Type B pancreatic cell (in vitro differentiated cells): ENCODE measurements around the gene MYO3A. TPM values are rescaled to one million over a fixed set of nuclear protein-coding genes. Genes with fewer than 3 reads are reported as not detected.
"Not testable (repeated sequence)": the region's sequence is repeated elsewhere in the genome, so short reads cannot be mapped to it uniquely, and the experiment has no call there.

Experiments
- DNase-seq: peaks from one replicate; pipeline ENCODE4 v3.0.0; 2021; ENCODE audit warnings: mixed read lengths; ENCODE audit not compliant: unreplicated experiment; ENCODE audit errors: extremely low spot score
- H3K27ac Mint-ChIP-seq: 2 replicates; pipeline ENCODE4 v1.8.0; 2021; ENCODE audit warnings: mild to moderate bottlenecking, mixed read lengths
- H3K27me3 Mint-ChIP-seq: 2 replicates; pipeline ENCODE4 v1.8.0; 2021; ENCODE audit warnings: mixed read lengths
- H3K36me3 Mint-ChIP-seq: 2 replicates; pipeline ENCODE4 v1.8.0; 2021; ENCODE audit warnings: mixed read lengths
- H3K4me1 Mint-ChIP-seq: one replicate; pipeline ENCODE4 v1.8.0; 2021; ENCODE audit warnings: mixed read lengths; ENCODE audit not compliant: unreplicated experiment
- H3K4me3 Mint-ChIP-seq: 2 replicates; pipeline ENCODE4 v1.8.0; 2021; ENCODE audit warnings: mild to moderate bottlenecking, mixed read lengths
- H3K9me3 Mint-ChIP-seq: 2 replicates; pipeline ENCODE4 v1.8.0; 2021; ENCODE audit warnings: mixed read lengths
- CTCF ChIP-seq: fragments of 200-600 bp; sonication (generic); conservative IDR thresholded peaks from 2 replicates; pipeline ENCODE4 v1.5.0; 2021; ENCODE audit warnings: antibody characterized with exemption, mild to moderate bottlenecking
- total RNA-seq: library from RNA; stranded (reverse); gene quantifications from 2 replicates; pipeline ENCODE4 v1.2.1, GENCODE V29; 2021; ENCODE audit warnings: low replicate concordance

MYO3A gene
- total RNA-seq, 1 donor from 2014 or later, result 11.2 TPM

GRCh38 chr10:26095781-26096180 lies 161.8 kb downstream of the MYO3A start:
- Mint-ChIP-seq H3K9me3 (no peaks in the 10 kb centered on the region), H3K27me3 (no peaks in the 10 kb centered on the region), H3K4me3 (no peak overlapping the region), H3K27ac (no peak overlapping the region), H3K36me3 (no peaks in the 10 kb centered on the region), H3K4me1 (no peaks in the 10 kb centered on the region)
- TF ChIP-seq CTCF, result no peak
- DNase-seq, result no peak

- not testable (repeated sequence) for H3K4me3 Mint-ChIP-seq, H3K36me3 Mint-ChIP-seq, DNase-seq, H3K27me3 Mint-ChIP-seq, H3K9me3 Mint-ChIP-seq, H3K4me1 Mint-ChIP-seq, H3K27ac Mint-ChIP-seq
Observed at GRCh38 chr10:26097549-26097948, 163.5 kb downstream of the MYO3A start.

GRCh38 chr10:26112532-26112931 lies 178.5 kb downstream of the MYO3A start:
- no peak for TF ChIP-seq CTCF
- H3K4me1 Mint-ChIP-seq, result no peaks in the 10 kb centered on the region
- no peak for DNase-seq
- H3K27ac Mint-ChIP-seq, result no peak overlapping the region
- H3K27me3 Mint-ChIP-seq, result no peaks in the 10 kb centered on the region
- H3K9me3 Mint-ChIP-seq, result no peaks in the 10 kb centered on the region
- H3K4me3 Mint-ChIP-seq, result no peak overlapping the region
- no peaks in the 10 kb centered on the region for H3K36me3 Mint-ChIP-seq

GRCh38 chr10:26138613-26139012 lies 204.6 kb downstream of the MYO3A start:
- H3K9me3 Mint-ChIP-seq, result peaks cover 6% of the 10 kb centered on the region
- DNase-seq, result no peak
- H3K4me1 Mint-ChIP-seq, result no peaks in the 10 kb centered on the region
- no peaks in the 10 kb centered on the region for H3K27me3 Mint-ChIP-seq
- no peak overlapping the region for H3K4me3 Mint-ChIP-seq
- H3K36me3 Mint-ChIP-seq, result no peaks in the 10 kb centered on the region
- H3K27ac Mint-ChIP-seq, result no peak overlapping the region
- no peak for TF ChIP-seq CTCF

GRCh38 chr10:26156019-26156418 lies 222.0 kb downstream of the MYO3A start:
- no peaks in the 10 kb centered on the region for H3K4me1 Mint-ChIP-seq
- no peaks in the 10 kb centered on the region for H3K9me3 Mint-ChIP-seq
- no peak for TF ChIP-seq CTCF
- no peaks in the 10 kb centered on the region for H3K36me3 Mint-ChIP-seq
- H3K4me3 Mint-ChIP-seq, result no peak overlapping the region
- no peak overlapping the region for H3K27ac Mint-ChIP-seq
- no peaks in the 10 kb centered on the region for H3K27me3 Mint-ChIP-seq
- no peak for DNase-seq

GRCh38 chr10:26157734-26158133 lies 223.7 kb downstream of the MYO3A start:
- Mint-ChIP-seq H3K27ac (no peak overlapping the region), H3K36me3 (no peaks in the 10 kb centered on the region), H3K27me3 (no peaks in the 10 kb centered on the region), H3K9me3 (no peaks in the 10 kb centered on the region), H3K4me3 (no peak overlapping the region), H3K4me1 (no peaks in the 10 kb centered on the region)
- no peak for TF ChIP-seq CTCF
- DNase-seq, result no peak
